NB4 (cell line): ENCODE measurements around the gene FTH1.

ENCODE experiments used
- DNase-seq: peaks from one replicate; pipeline ENCODE4 v3.0.0; 2010; ENCODE audit warnings: low read depth
- H3K4me3 ChIP-seq: one replicate; pipeline ENCODE4 v1.5.1; 2011; ENCODE audit warnings: mild to moderate bottlenecking, low read depth, low read length, moderate library complexity
- CTCF ChIP-seq: IDR thresholded peaks from one replicate; pipeline ENCODE4 v1.5.1; 2012; ENCODE audit warnings: low read depth, low read length
- MAX ChIP-seq: IDR thresholded peaks from 2 replicates; pipeline ENCODE4 v1.6.1; 2011; ENCODE audit warnings: low read depth, low read length
- MYC ChIP-seq: IDR thresholded peaks from 2 replicates; pipeline ENCODE4 v1.6.1; 2011; ENCODE audit warnings: low read depth, low read length
- POLR2A ChIP-seq: IDR thresholded peaks from 2 replicates; pipeline ENCODE4 v1.6.1; 2011; ENCODE audit warnings: mild to moderate bottlenecking; ENCODE audit not compliant: insufficient read length; ENCODE audit errors: extremely low read depth

The FTH1 gene

GRCh38 chr11:61926235-61926634, 41.2 kb downstream of the FTH1 start:
- TF ChIP-seq POLR2A, result no peak
- TF ChIP-seq MYC, result no peak
- no peak for TF ChIP-seq MAX
- no peak for TF ChIP-seq CTCF
- no peak for DNase-seq
- no peak overlapping the region for H3K4me3 ChIP-seq

- H3K4me3 ChIP-seq, result no peak overlapping the region
- DNase-seq, result no peak
- no peak for TF ChIP-seq MYC
- no peak for TF ChIP-seq MAX
- TF ChIP-seq CTCF, result no peak
- TF ChIP-seq POLR2A, result no peak
Observed at GRCh38 chr11:61925736-61926135, 41.7 kb downstream of the FTH1 start.

- H3K4me3 ChIP-seq, result no peak overlapping the region
- no peak for DNase-seq
- TF ChIP-seq POLR2A (no peak), MAX (no peak), MYC (no peak), CTCF (no peak)
Observed at GRCh38 chr11:61924064-61924455, 43.4 kb downstream of the FTH1 start.

- TF ChIP-seq CTCF (no peak), MYC (no peak), POLR2A (no peak), MAX (no peak)
- no peak for DNase-seq
- H3K4me3 ChIP-seq, result no peak overlapping the region
Observed at GRCh38 chr11:61923166-61924063, 44.0 kb downstream of the FTH1 start.

GRCh38 chr11:61922539-61922938, 44.9 kb downstream of the FTH1 start:
- DNase-seq, result peak; percentile 71
- TF ChIP-seq MAX (no peak), MYC (no peak)
- H3K4me3 ChIP-seq, result no peak overlapping the region

GRCh38 chr11:61921446-61921845, 46.0 kb downstream of the FTH1 start:
- TF ChIP-seq MAX (no peak), MYC (no peak), CTCF (no peak), POLR2A (no peak)
- no peak overlapping the region for H3K4me3 ChIP-seq
- DNase-seq, result no peak
